ENCODE results near the gene TEP1.

TEP1 gene

DNA sequence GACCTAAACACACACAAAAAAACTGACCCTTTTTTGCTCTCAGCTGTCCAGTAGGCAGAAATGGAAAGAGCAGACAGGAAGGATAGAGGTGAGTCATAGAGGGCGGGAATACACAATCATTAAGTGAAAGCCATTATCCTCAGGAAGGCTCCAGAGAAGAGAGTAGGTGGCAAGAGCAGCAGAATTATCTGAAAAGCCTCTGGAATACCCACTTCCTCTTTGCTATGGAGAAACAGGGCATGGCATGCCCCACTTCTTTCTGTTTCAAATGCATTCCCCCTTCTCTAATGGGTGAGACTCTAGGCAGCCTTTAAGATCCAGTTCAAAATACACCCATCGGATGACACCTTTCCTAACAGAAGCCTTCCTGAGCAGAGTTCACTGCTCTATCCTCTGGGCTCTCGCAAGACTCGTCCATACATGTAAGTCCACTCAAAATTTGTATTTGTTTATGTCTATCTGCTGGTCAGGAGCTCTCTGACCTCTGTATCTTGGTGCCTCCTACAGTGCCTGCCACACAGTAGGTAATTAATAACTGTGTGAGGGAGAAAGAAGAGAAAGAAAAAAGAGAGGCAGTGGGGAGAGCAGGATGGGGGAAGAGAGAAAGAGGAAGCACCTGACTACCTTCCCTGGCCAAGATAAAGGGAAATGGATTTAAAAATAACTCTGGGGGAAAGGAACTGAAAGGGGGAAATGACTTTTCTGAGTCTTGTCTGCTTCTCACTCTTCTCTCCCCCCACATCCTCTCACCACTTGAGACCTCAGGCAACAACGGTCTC lies 14.1 kb upstream of the TEP1 start:
- Histone ChIP-seq H3K27ac (no peak overlapping the region), H3K27me3 (no peaks in the 10 kb centered on the region), H3K9me3 (no peaks in the 10 kb centered on the region), H3K36me3 (no peaks in the 10 kb centered on the region), H3K4me1 (peaks cover 0 to 3% (median 0%) of the 10 kb centered on the region in 4 donors), H3K4me3 (no peak overlapping the region)
- TF ChIP-seq, protein P1, sequence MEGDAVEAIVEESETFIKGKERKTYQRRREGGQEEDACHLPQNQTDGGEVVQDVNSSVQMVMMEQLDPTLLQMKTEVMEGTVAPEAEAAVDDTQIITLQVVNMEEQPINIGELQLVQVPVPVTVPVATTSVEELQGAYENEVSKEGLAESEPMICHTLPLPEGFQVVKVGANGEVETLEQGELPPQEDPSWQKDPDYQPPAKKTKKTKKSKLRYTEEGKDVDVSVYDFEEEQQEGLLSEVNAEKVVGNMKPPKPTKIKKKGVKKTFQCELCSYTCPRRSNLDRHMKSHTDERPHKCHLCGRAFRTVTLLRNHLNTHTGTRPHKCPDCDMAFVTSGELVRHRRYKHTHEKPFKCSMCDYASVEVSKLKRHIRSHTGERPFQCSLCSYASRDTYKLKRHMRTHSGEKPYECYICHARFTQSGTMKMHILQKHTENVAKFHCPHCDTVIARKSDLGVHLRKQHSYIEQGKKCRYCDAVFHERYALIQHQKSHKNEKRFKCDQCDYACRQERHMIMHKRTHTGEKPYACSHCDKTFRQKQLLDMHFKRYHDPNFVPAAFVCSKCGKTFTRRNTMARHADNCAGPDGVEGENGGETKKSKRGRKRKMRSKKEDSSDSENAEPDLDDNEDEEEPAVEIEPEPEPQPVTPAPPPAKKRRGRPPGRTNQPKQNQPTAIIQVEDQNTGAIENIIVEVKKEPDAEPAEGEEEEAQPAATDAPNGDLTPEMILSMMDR (IDR thresholded peaks at IDR 0.05) = no peak
- DNase-seq = no peak
- intact Hi-C loops (cut with DNase I; ENCODE audit: low total_unique reads) = no loop called here

DNA sequence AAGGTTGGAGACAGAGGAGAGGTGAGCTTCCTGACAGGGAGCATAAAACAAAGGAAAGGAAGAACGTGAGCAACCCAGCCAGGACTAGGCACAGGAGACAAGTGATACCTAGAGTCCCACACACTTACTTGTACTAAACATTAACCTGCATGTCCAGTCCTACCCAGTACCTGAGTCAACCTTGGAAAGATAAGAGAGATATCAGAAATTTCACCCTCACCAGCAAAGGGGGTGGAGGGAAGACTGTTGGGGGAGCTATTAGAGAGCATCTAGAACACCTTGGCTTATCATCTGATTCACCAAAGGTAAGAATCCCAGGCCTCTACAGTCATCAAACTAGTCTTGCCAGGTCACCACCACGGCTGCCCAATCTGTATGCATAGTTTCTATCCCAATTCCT lies 11.6 kb upstream of the TEP1 start:
- H3K27me3 ChIP-seq = no peaks in the 10 kb centered on the region
- H3K27ac ChIP-seq = no peak overlapping the region
- no peaks in the 10 kb centered on the region for H3K36me3 ChIP-seq
- no peaks in the 10 kb centered on the region for H3K9me3 ChIP-seq
- TF ChIP-seq, protein P1 (IDR thresholded peaks at IDR 0.05) = no peak
- intact Hi-C loops (cut with DNase I; ENCODE audit: low total_unique reads) = no loop called here
- no peak overlapping the region for H3K4me3 ChIP-seq
- H3K4me1 ChIP-seq = peaks cover 0 to 1% (median 0%) of the 10 kb centered on the region in 4 donors
- no peak for DNase-seq

DNA sequence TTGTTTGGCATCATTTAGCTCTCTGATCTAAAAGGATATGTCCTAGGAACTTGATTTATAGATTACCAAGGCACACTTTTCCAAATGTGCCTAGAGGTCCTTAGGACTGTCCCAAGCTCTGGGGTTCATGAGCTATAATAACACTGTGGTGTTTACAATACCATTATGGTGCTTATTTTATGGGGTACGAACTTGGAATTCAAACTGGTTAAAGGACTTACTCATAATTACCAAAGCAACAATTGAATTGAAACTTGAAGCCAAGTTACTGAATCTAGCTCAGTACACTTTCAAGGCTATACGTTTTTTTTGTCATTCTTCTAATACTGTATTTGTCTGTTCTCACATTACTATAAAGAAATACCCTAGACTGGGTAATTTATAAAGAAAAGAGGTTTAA lies 9.6 kb upstream of the TEP1 start:
- TF ChIP-seq, protein P1 (IDR thresholded peaks at IDR 0.05) = no peak
- Histone ChIP-seq H3K27me3 (no peaks in the 10 kb centered on the region), H3K27ac (no peak overlapping the region), H3K9me3 (no peaks in the 10 kb centered on the region), H3K4me1 (no peaks in the 10 kb centered on the region), H3K36me3 (no peaks in the 10 kb centered on the region), H3K4me3 (no peak overlapping the region)
- intact Hi-C loops (cut with DNase I; ENCODE audit: low total_unique reads) = no loop called here
- no peak for DNase-seq

DNA sequence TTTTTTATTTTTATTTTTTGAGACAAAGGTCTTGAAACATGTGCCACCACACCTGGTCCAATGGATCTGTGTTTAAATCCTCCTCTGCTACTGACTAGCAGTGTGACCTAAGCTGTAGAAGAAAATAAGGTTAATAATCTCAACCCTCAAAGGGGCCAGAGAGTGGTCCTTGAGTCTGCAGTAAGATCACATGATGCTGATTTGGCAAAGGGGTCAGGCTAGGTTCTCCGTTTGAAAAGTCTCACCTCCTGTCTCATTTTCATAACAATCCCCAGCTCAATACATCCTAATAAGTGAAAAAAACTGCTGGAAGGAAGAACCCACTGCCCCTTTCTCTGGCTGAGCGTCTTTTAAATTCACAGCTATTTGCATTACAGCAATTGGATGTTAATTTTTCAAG lies 8.0 kb upstream of the TEP1 start:
- H3K36me3 ChIP-seq = no peaks in the 10 kb centered on the region
- no peaks in the 10 kb centered on the region for H3K27me3 ChIP-seq
- intact Hi-C loops (cut with DNase I; ENCODE audit: low total_unique reads) = no loop called here
- no peaks in the 10 kb centered on the region for H3K9me3 ChIP-seq
- H3K4me3 ChIP-seq = no peak overlapping the region
- no peaks in the 10 kb centered on the region for H3K4me1 ChIP-seq
- H3K27ac ChIP-seq = no peak overlapping the region
- TF ChIP-seq, protein P1 (IDR thresholded peaks at IDR 0.05) = no peak
- DNase-seq = no peak

DNA sequence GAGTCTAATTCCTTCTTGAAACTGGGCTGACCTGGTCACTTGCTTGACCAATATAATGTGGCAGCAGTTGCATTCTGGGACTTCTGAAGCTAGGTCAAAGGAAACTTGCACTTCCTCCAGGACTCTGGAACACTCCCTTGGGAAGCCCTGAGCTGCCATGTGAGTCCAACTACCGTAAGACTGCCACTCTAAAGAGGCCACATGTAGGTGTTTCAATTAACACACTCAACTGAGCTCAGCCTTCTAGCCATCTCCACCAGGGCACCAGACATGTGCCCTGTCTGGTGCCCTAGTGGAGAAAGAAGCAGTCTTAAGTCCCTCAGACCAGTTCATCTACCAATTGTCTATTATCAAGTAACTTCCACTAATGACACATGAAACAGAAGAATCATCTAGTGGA lies 6.1 kb upstream of the TEP1 start:
- no peaks in the 10 kb centered on the region for H3K27me3 ChIP-seq
- no peak overlapping the region for H3K27ac ChIP-seq
- H3K36me3 ChIP-seq = no peaks in the 10 kb centered on the region
- no peaks in the 10 kb centered on the region for H3K9me3 ChIP-seq
- intact Hi-C loops (cut with DNase I; ENCODE audit: low total_unique reads) = loop anchor here (5.0 kb wide), 1 partner anchor 33 kb away; the partner anchor contains the start of gene OSGEP
- DNase-seq = no peak
- TF ChIP-seq, protein P1 (IDR thresholded peaks at IDR 0.05) = no peak
- no peak overlapping the region for H3K4me3 ChIP-seq
- H3K4me1 ChIP-seq = no peaks in the 10 kb centered on the region

Measured in tibial artery (tissue), 4 donors.